GM12872 (cell line): ENCODE results near the gene KCND1.

Experiments
- TF ChIP-seq, protein P1 (sequence below): IDR thresholded peaks from 3 replicates; pipeline ENCODE4 v1.5.1; 2011; ENCODE audit warnings: low read depth, mild to moderate bottlenecking, low read length, moderate library complexity; ENCODE audit not compliant: insufficient read depth

Gene KCND1

DNA sequence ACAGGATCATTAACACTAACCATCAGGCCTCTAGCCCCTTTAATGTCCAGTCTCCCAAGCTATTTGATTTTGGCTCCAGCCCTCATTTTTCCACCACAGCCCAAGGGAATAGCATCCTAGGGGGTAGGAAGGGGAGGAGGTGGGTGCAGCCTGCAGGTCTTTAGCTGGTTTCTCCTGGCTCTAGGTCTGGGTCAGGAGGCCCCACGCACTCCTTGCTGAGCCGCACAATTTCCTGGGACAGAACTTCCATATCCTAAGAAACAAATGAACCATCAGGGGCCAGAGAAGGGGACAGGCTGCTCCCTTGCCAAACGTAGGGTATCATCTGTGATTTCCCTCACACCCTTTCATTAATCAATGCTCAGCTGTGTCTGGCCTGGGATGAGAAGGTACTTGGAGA, 2.4 kb upstream of the KCND1 start:
- TF ChIP-seq, protein P1, sequence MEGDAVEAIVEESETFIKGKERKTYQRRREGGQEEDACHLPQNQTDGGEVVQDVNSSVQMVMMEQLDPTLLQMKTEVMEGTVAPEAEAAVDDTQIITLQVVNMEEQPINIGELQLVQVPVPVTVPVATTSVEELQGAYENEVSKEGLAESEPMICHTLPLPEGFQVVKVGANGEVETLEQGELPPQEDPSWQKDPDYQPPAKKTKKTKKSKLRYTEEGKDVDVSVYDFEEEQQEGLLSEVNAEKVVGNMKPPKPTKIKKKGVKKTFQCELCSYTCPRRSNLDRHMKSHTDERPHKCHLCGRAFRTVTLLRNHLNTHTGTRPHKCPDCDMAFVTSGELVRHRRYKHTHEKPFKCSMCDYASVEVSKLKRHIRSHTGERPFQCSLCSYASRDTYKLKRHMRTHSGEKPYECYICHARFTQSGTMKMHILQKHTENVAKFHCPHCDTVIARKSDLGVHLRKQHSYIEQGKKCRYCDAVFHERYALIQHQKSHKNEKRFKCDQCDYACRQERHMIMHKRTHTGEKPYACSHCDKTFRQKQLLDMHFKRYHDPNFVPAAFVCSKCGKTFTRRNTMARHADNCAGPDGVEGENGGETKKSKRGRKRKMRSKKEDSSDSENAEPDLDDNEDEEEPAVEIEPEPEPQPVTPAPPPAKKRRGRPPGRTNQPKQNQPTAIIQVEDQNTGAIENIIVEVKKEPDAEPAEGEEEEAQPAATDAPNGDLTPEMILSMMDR = no peak

DNA sequence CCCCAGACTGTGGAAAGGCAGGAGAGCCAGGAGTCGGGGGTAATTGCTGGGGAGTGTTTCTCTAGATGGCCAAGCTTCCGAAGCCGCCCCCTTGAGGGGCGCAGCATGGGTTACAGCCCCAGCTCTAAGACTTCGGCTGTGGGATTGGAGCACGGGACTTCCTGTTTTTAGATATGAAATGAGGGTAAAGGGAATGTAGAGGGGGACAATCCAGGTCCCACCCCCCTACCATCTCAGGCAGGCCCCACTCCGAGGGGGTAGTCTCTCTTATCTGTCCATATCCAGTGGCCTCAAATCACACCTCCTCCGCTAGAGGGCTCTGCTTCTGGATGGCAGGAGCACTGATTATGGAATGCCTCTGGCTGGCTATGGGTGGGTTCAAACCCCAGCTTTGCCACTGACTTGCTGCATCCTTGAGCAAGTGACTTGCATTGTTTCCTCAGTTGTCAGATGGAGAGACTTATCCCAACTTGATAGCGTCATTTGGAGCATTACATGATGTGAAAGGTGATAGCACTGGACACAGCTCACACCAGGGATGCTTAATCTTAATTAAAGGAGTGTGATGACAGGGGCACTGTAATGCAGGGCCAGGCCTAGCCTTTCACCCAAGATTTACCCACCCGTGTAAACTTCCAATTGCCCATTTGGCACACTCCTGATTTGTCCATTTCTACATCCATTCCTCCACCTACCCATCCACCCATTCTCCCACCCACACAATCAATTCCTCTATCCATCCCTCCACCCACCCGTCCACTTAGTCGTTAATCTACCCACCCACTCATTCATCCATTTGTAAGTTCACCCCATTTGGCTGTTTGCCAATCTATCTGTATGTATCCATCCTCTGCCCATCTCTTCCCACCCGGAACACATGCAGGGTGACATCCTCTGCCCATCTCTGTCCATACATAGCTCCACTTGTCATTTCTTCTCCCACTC, 848 bp upstream of the KCND1 start:
- TF ChIP-seq, protein P1 = peak; percentile 69

DNA sequence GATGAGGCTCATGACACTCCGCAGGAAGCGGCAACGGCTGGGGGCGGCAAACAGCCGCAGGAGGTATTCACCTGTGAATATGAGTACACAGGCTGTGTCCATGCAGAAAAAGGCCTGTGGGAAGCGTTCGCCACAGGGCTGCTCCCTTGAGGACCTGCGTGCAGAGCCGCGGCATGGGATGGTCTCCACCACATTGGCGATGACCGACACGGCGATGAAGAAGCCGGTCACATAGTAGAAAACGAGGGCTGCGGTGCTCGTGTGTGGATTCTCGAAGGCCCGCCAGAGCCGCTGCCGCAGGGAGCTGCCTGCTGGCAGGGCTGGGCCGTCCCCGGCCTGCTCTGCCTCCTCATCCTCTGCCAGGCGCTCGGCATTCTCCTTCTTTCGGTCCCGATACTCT, 2.2 kb downstream of the KCND1 start:
- TF ChIP-seq, protein P1 = no peak

DNA sequence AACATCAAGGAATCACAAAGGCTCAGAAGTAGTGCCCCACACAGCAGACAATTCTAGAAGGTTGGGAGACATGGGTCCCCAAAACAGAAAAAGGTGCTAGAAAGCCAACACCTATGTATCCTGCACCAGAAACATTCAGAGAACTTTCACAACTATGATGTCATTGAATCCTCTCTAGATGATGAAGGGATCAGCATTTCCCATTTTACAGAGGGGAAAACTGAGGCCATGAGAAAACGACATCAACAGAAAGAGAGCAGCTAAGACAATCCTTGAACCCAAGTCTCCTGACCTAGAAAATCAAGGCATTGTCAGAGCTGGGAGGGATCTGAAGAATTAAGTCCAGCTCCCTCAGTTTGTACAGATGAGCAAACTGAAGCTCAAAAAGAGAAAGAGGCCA, 3.3 kb downstream of the KCND1 start:
- TF ChIP-seq, protein P1 = no peak

DNA sequence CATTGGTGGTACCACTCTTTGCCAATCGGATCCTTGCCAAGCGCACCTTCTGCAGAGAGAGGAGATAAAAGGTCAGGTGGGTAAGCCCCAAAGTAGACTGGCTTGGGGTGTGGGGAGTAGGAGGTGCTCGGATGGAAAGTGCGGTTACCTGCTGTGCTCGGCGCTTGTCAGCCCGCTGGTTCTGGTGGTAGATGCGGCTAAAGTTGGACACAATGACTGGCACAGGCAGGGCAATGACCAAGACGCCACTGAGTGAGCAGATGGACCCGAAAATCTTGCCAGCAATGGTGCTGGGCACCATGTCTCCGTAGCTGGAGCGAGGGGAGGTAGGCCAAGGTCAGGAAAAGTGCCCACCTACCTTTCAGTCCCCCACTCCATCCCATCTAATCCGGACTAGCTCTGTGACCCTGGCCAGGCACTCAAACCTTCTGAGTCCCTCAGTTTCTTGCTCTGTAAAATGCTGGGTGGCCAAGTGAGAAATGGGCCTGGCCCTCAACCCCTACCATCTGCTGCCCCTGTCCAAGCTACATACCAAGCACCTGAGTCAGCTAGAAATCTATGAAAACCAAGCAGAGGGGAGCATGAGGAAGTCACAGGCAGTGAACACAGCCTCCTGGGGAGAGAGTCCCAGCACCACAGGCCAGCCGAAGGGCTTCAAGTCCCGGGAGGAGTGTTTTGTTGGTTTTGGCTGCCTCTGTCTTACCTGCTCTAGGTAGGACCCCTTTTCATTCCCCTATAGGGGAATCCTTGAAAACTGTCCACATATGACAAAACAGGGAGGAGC, 4.7 kb downstream of the KCND1 start:
- TF ChIP-seq, protein P1 = no peak

DNA sequence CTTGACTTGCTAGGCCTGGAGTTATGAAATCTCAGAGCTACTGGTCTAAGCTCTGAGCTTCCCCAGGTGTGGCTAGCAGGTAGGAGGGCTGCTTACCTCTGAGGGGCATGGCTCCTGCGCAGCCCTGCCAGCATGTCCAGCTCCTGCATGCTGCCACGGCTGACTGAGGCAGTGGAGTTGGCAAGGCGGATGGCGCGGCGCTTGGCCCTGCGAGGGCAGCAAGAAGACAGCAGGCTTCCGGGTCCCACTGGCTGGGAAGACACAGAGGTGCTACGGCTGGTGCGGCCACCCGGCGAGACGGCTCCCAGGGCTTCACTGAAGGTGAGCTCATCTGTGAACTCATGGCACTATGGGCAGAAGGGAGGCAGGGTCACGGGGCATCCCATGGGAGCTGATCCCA, 5.7 kb downstream of the KCND1 start:
- TF ChIP-seq, protein P1 = no peak

DNA sequence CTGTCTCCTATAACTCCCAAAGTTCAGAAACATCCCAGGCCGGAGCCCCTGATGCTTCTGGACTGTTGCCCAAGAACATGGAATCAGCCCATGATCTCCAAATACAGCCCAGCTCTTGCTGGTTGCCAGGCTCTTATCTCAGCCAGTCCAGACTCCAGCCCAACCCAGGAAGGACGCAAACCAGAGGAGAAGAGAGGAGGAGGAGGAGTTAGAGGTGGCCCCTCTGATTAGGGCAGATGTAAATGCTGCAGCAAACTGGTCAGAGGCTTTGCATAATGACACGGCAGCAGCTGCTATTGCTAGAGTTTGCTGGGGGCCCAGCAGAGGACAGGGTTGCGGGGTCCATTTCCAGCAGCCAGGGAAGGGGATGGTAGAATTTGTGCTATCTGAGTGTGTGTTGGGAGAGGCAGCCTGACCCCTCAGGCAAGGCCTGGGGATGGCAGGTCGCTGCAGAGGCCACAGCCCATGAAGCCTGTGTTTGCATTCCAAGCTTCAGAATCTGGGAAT, 10.0 kb downstream of the KCND1 start:
- TF ChIP-seq, protein P1 = no peak
